DMS153 (cell line): ENCODE data around the gene FOXI1.
"Not testable (repeated sequence)": the region's sequence is repeated elsewhere in the genome, so short reads cannot be mapped to it uniquely, and the experiment has no call there.

Experiments
- DNase-seq: peaks from one replicate; lab custom pipeline; 2025; lab: John Stamatoyannopoulos, UW

Gene FOXI1

DNA sequence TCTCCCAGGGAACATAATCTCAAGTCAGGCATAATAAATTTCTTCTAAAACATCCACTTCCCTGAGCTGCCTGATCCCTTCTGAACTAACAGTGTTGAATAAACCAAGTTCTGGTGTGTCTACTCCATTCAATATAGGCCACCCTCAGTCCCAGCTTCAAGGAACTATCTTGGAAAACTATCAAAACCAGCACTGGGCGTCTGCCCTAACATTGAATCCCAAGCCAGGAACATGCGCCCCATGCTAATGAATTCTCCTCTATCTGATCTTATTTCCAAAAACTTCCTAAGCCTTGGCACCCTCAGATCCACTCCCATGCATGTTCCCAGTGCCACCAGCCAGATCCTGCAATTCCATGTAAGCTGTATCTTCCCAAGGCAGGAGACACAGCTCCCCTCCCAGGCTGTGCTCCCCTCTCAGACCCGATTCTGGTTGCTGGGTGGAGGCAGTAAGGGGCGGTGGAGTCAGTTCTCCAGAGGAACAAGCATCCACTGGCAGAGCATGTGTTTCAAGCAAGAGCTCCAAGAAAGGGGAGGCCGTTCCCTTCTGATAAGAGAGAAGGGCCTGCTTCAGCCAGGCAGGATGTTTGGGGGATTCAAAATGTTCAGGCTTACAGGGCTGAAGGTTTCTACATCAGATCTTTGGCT, 13.1 kb upstream of the FOXI1 start:
- no peak for DNase-seq

GRCh38 chr5:170094329-170094728, 11.4 kb upstream of the FOXI1 start:
- DNase-seq = not testable (repeated sequence)

DNA sequence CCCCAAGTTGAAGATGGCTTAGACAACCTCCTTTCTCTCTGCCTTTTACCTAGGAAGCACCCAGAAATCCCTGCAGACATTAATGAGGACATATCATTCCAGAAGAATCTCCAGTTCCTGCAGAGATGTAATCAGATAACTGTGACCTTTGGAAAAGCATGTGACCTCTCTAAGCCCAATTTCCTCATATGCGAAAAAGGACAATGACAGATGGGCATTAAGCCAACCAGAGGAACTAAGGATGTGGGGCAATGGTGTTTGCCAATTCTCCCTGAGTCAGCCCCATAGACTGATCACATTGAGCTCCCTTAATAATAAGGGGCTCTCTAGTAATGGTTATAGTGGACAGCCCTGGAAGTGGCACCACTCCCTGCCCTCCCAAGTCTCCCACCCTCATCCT, 10.1 kb upstream of the FOXI1 start:
- no peak for DNase-seq

DNA sequence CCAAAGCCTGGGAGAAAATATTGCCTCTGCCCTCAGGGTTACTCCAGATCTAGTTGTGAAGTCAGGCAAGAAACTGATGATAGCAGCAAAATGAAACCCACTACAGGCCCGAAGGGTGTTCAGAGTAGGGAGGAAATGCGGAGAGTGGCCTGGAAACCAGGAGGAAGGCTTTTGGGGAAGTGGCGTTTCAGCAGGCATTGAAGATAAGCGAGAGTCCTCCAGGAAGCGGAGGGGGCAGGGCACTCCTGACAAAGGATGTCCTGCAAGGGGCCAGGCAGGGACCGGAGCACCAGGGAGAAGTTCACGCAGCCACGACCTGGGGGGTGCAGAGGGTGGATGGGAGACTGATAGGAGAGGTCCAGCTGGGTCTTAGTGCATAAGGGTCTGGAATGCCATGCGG, 7.8 kb upstream of the FOXI1 start:
- no peak for DNase-seq

DNA sequence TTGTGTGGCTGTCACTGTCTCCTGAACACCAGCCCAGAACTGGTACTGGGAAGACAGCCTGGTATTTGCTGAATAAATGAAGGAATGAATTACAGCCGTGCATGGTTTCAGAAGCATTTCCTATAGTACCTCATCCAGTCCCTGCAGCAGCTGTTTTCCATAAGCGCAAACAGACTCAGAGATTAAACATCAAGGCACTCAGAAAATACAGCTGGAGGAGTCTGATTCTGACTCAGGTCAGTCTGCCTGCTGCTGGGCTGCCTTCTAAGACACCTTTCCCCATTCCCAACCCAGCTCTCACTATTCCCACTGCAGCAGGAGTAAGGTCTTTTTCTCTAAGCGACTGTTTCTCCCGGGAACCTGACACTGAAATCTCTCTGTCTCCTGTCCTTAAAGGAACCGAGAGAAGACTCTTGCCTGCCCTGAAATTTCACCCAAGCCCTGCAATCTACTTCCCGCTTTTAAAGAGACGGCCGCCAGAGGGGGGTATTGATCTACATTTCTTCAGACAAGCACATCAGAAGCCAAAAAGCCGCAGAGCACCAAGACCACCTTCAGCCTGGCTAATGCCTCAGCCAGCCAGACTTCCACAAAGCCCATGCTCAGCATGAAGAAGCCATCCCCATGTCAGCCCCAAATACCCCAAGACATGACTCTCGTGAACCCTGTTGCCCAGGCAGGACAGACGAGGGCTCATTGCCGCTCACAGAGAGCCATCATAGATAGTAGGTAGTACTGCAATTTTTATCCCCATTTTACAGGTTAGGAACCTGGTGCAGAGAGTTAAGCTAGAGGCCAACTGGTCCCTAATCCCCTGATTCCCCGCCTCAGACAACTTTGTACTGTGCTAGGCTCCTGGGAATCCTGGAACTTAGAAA, 5.4 kb upstream of the FOXI1 start:
- peak; percentile 12 for DNase-seq

GRCh38 chr5:170103447-170103846, 2.2 kb upstream of the FOXI1 start:
- DNase-seq = no peak

GRCh38 chr5:170104299-170104698, 1.4 kb upstream of the FOXI1 start:
- DNase-seq = no peak

GRCh38 chr5:170104710-170105109, 987 bp upstream of the FOXI1 start:
- DNase-seq = no peak

GRCh38 chr5:170107674-170108073, 2.0 kb downstream of the FOXI1 start:
- no peak for DNase-seq

- DNase-seq = no peak
Measured at GRCh38 chr5:170108266-170108785, 2.6 kb downstream of the FOXI1 start.

DNA sequence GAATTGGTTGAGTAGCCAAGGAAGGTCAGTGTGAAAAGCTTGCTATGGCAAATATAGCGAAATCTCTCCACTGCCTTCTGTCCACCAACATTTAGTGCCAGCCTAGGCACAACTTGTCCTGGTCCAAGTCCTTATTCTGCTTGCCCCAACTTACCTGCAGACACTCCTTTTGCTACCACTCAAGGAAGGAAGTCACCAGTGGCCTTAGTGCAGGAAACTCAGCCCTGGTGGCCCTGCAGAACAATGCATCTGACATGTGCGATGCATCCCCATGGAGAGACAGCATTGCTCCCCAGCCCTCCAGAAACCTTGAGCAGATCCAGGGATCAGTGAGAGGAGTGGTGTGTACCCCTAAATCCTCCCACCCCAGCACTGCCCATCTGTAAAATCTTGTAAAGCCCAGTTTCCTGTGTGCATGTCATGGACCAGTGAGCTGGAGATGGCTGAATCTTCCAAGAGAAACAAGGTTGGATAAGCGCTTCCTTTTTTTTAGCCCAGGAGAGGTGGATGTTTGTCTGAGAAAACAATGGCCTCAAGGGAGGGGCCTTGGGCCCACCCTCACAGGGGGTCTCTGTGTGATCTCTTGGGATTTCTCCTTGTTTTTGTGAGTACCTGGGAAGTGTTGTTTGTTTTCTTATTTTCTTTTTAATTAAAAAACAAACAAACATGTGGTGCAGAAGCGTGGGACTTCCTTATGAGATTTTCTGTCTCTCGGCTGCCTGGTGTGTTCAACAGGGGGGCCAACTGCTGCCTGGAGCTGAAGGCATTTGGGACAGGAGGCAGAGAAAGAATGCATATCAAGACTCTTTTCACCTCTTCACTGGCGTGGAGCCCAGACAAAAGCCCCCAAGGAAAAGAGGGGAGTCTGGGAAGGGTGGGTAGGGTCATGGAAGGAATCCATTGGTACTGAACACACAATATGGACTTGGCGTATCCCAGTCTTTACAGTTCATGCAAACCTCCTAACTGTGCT, 3.6 kb downstream of the FOXI1 start:
- no peak for DNase-seq

- no peak for DNase-seq
Measured at GRCh38 chr5:170110403-170111087, 4.8 kb downstream of the FOXI1 start.

DNA sequence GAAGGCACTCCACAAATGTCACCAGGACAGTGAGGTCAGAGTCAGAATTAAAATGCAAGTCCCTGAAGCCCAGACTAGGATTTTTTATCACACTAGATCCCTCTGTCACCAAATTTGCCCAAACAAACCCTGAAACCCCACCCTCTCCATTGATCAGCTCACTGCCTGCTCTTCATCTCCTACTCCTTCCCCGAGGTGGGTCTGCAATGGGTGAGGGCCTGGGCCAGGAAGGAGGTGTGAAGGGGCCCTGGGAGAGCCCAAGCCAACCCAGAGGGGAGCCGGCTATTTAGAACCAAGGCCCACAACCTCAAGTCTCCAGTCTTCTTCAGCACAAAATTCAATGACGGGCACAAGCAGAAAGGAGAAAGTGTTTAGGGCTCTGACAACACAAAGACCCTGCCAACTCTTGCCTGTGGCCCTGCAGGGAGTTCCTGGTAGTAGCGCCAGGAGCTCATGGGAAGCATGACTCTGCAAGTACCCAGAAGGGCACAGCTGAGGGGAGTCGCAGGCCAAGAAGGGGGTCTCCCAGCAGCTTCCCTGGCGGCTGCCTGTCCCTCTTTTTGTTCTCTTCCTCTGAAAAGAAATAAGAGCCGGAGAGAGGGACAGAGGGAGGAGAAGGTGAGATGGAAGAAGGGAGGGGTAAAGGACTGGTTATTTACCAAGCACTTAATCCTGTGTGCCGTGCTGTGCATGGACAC, 5.5 kb downstream of the FOXI1 start:
- DNase-seq = no peak

GRCh38 chr5:170112876-170113521, 7.3 kb downstream of the FOXI1 start:
- no peak for DNase-seq

DNA sequence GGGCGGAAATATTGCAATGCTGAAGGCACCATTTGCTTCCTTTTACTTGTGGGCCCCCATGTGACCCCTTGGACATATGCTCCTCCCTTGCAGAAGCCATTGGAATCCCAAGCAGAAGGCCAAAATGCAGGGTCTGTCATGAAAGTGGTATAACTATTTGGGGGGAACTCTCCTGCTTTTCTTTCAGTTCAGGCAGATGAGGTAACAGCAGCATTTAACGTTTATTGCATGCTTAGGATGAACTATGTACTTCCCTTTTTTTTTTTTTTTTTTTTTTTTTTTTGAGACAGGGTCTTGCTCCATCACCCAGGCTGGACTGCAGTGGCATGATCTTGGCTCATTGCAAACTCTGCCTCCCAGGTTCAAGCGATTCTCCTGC, 7.8 kb downstream of the FOXI1 start:
- no peak for DNase-seq

DNA sequence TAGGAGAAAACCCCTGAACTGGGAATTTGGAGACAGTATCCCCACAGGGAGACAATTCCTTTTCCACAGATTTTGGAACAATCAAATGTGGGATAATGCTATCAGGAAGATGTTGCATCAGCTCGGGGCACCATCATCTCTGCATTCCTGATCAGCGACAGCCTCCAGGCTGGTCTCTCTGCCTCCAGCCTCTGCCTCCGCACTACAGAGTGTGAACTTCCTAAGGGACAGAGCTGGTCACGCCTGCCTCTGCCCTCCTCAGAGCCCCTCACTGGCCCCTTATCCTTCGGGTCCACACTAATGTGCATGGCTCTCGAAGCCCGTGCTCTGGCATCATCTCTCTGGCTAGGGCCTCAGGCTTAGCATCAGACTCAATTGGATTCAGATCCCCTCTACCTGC, 8.6 kb downstream of the FOXI1 start:
- DNase-seq = no peak

DNA sequence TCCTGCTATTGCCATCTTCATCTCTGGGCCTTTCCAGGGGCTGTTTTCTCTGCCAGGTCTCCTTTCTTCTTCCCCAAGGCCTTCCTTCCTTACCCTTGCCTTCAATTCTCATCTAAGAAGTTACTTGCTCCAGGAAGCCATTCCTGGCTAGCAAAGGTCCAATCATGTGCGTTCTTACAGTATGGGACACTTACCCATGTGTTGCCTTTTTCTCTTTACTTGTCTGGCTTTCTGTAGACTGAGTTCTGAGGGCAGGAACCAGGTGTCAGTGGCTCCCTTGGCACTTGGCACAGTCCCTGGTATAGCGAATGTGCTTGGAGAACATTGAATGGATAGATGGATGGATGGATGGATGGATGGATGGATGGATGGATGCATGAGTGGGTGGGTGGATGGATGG, 10.2 kb downstream of the FOXI1 start:
- no peak for DNase-seq

DNA sequence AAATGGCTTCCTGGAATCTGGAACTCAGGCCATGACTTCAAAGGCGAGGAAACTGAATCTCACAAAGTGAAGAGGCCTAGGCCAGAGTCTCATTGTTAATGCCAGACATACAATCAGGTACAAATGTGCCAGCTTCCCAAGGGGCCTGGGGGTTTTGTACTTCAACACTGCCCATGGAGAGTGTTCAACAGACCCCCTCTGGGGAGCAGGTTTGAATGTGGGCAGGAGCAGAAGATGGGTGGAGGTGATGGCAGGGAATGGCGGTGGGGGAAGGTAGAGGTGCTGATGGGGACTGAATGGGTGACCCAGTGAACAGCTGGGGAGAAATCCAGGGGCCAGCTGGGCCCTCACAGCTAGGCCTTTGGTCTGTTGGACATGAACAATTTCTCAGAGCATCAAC, 12.0 kb downstream of the FOXI1 start:
- no peak for DNase-seq

DNA sequence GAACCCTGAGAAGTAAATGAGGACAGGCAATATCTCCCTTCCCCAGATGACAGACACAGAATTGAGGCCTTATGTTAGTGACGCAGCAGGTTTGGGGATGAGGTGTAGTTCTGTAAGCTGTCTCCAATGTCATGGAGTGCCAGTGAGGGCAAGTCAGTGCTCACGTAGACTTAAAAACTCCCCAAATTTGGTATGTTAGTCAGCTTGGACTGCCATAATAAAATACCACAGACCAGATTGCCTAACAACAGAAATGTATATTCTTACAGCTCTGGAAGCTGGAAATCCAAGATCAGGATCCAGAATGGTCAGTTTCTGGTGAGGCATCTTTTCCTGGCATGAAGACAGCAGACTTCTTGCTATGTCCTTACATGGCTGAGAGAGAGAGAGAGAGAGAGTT, 14.9 kb downstream of the FOXI1 start:
- DNase-seq = no peak

DNA sequence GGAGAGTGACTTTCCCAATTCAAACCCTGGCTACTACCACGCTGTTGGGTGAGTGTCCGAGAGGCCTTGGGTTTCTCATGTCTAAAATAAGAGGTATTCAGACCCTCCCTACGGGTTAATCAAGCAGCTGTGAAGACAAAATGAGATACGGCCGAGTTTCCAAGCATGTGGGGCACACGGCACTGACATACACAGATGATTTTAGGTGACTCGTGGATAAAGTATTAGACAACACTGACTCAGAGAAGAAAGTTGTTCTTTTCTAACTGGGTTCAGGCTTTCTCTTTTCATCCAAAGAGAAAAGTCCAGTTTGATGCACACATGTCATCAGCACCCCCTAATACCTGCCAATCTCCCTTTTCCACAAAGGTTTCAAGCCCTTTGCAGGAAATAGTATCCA, 15.6 kb downstream of the FOXI1 start:
- no peak for DNase-seq

GRCh38 chr5:170126061-170126460, 20.4 kb downstream of the FOXI1 start:
- DNase-seq = no peak
